OCI-LY1 (cell line): ENCODE data around the gene SYT14.

Source experiments
- EZH2 ChIP-seq: fragments of 200-600 bp; sonication (generic), shearing (Covaris generic); IDR thresholded peaks from 2 replicates; pipeline ENCODE4 v1.8.0; 2017; ENCODE audit warnings: borderline replicate concordance, mixed run types, mild to moderate bottlenecking, antibody characterized with exemption, low read length, moderate library complexity, mixed read lengths
- TF ChIP-seq, protein P1 (sequence below): fragments of 200-600 bp; sonication (generic), shearing (Covaris generic); IDR thresholded peaks from 2 replicates; pipeline ENCODE4 v1.5.1; 2017; ENCODE audit warnings: mild to moderate bottlenecking, antibody characterized with exemption, low read length, moderate library complexity, mixed read lengths

- TF ChIP-seq, protein P1, sequence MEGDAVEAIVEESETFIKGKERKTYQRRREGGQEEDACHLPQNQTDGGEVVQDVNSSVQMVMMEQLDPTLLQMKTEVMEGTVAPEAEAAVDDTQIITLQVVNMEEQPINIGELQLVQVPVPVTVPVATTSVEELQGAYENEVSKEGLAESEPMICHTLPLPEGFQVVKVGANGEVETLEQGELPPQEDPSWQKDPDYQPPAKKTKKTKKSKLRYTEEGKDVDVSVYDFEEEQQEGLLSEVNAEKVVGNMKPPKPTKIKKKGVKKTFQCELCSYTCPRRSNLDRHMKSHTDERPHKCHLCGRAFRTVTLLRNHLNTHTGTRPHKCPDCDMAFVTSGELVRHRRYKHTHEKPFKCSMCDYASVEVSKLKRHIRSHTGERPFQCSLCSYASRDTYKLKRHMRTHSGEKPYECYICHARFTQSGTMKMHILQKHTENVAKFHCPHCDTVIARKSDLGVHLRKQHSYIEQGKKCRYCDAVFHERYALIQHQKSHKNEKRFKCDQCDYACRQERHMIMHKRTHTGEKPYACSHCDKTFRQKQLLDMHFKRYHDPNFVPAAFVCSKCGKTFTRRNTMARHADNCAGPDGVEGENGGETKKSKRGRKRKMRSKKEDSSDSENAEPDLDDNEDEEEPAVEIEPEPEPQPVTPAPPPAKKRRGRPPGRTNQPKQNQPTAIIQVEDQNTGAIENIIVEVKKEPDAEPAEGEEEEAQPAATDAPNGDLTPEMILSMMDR: no peak
- no peak for TF ChIP-seq EZH2
Observed at GRCh38 chr1:210070531-210070930, 132.5 kb downstream of the SYT14 start.
